GM20000 (cell line): ENCODE data around the gene STAM.

Experiments
- DNase-seq: peaks from one replicate; pipeline ENCODE4 v3.0.0; 2012; ENCODE audit warnings: low spot score
- CTCF ChIP-seq: IDR thresholded peaks from 2 replicates; pipeline ENCODE4 v1.5.1; 2012; ENCODE audit warnings: mild to moderate bottlenecking, control low read depth; ENCODE audit errors: extremely low read depth, missing control alignments

STAM gene

DNA sequence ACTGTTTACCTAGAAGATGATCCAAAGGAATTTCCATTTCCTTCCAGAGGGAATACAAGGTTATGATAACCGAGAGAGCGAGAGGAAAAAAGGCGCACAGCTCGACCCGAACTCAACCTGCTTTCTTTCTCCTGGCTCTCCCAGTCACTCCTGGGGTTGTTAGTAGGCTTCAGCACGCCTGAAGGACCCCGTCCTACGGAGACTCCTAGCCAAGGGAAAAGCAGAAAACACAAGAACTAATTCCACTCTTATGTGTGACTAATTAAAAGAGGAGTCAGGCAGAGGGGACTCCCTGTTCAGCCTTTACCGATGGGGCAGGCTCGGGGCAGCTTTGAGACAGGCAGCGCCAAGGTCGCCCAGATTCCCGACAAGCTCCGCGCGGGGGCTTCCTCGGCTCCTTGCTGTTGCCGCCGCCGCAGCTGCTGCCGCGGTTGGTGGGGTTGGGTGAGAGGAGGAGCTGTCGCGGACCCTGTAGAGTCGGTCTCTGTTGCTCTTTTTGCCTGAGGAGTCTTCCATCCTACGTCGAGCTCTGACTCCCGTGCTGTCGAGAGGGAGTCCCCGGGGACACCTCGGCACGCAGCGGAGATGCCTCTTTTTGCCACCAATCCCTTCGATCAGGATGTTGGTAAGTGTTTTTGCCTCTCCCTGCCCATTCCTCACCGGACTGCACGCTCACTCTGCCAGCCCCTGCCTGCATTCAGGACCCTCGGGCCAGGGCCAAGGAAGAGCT, at the start of gene STAM:
Gene STAM (plus strand): TSS at position 397 of the 730 bp plus-strand sequence. CDS start 189 bp downstream, at position 586.
- TF ChIP-seq CTCF, result no peak
- DNase-seq, result peak; percentile 86

DNA sequence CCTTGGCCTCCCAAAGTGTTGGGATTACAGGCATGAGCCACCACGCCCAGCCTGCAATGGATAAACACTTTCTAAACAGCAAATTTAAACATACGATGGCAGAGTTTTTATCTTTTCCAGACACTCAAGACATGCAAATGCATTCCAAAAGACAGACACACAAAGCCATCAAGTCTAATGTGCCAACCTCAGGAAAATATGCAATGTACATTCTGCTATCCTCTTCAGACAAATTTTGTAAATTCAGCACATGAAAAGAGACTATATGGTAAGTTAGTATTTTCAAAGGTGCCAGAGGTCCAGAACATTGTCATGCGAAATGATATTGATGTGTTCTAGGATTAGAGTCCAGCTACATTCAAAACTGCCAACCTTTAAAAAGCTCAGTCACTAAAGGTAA, 46.6 kb upstream of the STAM start:
- DNase-seq, result no peak
- TF ChIP-seq CTCF, result no peak

- DNase-seq, result no peak
- TF ChIP-seq CTCF, result no peak
Observed at GRCh38 chr10:17599089-17599488, 44.9 kb upstream of the STAM start.

DNA sequence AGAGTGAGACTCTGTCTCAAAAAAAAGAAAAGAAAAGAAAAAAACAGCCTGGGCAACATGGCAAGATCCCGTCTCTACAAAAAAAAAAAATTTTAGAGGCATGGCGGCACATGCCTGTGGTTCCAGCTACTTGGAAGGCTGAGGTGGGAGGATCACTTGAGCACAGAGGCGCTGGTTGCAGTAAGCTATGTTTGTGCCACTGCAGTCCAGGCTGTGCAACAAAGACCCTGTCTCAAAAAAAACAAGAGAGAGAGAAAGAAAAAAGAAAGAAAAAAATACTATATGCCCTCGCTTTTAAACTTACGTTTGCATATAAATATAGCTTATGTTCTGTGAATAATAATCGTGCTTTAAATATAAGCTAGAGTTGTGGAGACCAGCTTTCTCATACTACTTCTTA, 38.0 kb upstream of the STAM start:
- TF ChIP-seq CTCF, result no peak
- no peak for DNase-seq

DNA sequence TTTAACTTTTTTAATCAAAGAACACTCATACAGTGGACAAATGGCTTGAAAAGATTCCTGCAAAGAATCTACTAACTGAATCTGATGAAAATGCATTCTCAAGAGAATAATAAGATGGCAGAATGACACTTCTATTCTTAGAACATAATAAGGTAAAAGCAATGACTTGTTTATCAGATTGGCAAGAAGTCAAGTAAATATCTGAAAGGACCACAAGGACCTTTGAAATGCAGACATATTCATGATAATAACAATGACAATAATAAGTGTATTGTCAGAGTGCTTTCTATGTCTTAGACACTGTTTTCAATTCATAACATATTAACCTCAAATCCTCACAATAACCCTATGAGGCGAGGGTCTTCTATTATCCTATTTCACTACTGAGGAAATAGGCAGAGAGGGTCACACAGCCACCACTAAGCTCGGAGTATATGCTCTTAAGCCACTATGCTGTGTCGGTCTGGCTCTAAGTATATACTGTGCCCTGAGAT, 37.4 kb upstream of the STAM start:
- TF ChIP-seq CTCF, result no peak
- DNase-seq, result no peak

- no peak for DNase-seq
- TF ChIP-seq CTCF, result no peak
Observed at GRCh38 chr10:17607060-17607459, 36.9 kb upstream of the STAM start.

GRCh38 chr10:17607603-17608332, 36.2 kb upstream of the STAM start:
- peak; percentile 59 for TF ChIP-seq CTCF
- peak; percentile 56 for DNase-seq
